SH-SY5Y (cell line): ENCODE data around the gene POLA2.

Experiments used
- GATA2 ChIP-seq: IDR thresholded peaks from 2 replicates; pipeline ENCODE4 v1.6.1; 2011; ENCODE audit warnings: mild to moderate bottlenecking, low read depth, low read length
- GATA3 ChIP-seq: IDR thresholded peaks from 2 replicates; pipeline ENCODE4 v1.6.1; 2011; ENCODE audit warnings: low read depth, mild to moderate bottlenecking, low read length, moderate library complexity

GRCh38 chr11:65212226-65212801 is 49.4 kb upstream of the POLA2 start:
- TF ChIP-seq GATA2 (no peak), GATA3 (no peak)
